ENCODE measurements around the gene SPART.
A peak's percentile ranks its signal among the peaks of the same experiment; 100 is the strongest.
"Not testable (repeated sequence)": the region's sequence is repeated elsewhere in the genome, so short reads cannot be mapped to it uniquely, and the experiment has no call there.

The SPART gene

DNA sequence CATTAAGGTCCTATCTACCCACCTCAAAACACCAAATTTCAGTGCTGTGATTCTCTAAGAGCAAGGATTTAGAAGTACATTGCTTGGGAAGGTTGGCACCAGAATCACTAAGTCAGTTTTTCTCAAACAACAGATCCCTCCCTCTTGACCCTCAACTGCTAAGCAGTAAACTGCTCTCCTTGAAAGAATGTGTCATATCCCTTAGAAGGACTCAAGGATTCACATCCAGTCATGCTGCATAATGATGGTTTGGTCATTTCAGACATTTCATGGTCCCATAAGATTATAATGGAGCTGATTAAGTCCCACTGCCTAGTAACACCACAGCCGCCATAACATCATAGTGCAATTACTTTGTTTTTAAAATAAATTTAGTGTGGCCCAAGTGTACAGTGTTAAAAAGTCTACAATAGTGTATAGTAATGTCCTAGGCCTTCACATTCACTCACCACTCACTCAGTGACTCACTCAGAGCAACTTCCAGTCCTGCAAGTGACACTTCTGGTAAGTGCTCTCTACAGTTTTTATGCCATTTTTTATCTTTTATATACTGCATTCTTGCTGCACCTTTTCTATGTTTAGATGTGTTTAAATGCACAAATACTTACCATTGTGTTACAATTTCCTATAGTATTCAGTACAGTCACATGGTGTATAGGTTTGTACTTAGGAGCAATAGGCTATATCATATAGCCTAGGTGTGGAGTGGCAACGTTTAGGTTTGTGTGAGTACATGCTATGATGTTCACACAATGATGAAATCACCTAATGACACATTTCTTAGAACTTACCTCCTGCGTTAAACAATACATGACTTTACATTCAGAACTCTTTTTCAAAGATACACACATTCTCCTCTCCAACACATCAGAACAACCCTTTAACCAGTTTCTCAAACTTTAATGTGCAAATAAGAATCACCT lies 32.9 kb downstream of the SPART start:
- DNase-seq, result no peak

DNA sequence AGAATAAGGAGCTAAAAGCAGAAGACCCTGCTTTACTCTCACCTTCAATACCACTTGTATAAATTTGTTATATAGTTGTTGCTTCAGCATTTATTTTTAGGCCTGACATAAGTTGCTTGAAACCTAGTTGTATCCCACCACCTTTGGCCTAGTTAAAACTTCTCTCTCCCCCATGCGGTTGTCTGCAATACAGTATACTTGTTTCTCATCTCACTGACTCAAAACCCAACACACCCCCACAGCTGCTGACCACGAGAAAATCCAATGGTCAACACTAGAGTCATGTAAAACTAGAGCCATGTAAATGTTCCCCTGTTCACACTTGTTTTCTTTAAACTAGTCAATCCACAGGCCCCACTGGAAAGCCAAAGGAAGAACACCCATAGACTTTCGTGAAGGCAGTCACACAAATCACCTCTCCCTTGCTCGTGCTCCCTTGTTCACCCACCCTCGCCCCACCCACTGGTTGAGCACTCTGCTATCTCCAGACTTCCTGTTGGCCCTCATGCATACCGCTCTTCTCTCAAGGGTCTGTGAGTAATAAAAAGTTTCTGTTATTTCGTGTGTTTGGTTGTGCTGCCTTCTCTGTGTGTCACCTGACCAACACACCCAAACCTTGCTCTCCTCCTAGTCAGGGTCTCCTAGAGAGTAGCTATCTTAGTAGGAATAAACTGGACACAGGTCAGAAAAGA lies 35.6 kb downstream of the SPART start:
- DNase-seq, result no peak

DNA sequence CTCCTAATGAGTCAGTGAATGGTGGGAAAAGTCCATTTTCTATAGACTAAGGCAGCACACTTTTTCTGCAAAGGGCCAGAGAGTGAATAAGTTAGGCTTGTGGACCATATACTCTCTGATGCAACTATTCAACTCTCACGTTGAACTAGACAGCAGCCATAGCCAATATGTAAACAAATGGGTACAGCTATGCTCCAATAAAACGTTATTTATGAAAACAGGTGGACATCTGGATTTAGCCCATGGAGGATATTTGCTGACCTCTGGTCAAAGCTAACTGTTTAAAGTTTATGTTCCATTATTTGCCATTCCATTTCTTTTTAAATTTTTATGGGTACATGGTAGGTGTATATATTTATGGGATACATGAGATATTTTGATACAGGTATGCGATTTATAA lies 43.9 kb downstream of the SPART start:
- no peak for DNase-seq

DNA sequence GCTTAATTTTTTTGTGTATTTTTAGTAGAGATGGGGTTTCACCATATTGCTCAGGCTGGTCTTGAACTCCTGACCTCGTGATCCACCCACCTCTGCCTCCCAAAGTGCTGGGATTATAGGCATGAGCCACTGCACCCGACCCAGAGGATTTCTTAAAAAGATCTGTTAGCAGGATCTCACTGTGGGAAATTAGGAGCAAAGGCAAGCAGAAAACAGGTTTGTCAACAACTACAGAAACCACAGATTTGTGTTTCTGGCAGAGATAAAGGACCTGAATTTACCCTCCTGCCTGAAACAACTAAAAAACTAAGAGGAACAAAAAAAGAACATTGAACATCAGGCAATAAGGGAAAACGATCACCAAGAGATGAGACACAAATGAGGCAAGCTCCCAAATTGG lies 46.7 kb downstream of the SPART start:
- not testable (repeated sequence) for DNase-seq

DNA sequence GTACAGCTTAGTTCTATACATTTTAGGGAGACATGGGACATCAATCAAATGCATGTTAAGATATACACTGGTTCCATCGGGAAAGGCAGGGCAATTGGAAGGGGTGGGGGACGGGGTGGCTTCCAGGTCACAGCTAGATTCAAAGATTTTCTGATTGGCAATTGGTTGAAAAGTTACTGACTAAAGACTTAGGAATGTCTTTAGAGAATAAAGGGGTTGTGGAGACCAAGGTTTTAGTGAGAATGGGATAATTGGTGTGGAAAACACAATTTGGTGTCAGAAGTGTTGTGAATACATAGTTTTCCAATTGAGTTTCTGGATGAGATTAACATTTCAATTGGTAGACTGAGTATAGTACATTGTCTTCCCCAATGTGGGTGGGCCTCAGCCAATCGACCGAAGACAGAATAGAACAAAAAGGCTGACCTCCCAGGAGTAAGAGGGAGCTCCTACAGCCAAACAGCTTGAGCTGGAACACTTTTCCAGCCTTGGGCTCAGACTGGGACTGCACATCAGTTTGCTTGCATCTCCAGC lies 47.6 kb downstream of the SPART start:
- DNase-seq, result no peak

DNA sequence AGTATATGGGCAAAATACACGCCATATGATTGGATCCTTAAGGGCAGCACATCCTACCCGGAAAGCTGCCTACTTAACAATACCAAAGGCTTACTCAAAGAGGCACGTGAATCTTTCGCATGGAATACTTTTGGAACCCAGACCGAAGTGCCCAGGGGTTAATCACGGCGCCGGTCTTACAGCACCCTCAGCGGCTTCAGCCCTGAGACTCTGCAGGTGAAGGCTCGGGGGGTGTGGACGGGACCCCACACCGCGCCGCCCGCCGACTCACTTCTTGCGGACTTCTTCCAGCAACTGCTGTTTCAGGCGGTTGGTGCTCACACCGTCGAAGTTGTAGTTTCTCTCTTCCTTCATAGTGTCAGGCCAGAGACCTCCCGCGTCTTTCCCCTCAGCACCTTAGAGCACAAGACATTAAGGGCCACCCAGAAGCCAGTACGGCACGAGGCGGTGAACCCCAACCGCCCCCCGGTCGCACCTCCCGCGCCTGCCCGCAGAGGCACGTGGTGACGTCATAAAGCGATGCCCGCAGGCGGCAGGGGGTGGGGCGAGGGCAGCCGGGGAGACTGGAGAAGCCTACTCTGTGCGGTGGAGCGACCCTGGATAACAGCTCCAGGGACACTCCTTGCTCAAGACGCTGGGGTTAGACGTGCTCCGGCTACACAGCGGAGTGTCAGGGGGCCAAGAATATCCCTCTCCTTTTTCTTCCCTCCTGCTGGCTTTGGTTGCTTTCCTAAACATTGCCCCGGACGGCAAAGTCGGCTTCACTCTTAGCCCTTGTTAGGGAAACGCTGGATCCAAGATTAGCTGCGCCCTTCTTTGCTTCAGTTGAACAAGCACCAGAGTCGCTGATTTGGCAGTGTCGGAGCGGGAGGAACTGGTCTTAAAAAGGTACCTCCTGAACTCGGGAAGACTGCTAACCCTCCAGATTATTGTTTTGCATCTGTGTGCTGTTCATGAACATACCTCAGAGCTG lies 48.5 kb downstream of the SPART start, which contains the start of gene CCDC169:
CCDC169 (minus strand) TSS at position 449 of the 973 bp plus-strand sequence; CDS start at position 354, 95 bp downstream.
- peak; percentile 50 to 64 for DNase-seq

DNA sequence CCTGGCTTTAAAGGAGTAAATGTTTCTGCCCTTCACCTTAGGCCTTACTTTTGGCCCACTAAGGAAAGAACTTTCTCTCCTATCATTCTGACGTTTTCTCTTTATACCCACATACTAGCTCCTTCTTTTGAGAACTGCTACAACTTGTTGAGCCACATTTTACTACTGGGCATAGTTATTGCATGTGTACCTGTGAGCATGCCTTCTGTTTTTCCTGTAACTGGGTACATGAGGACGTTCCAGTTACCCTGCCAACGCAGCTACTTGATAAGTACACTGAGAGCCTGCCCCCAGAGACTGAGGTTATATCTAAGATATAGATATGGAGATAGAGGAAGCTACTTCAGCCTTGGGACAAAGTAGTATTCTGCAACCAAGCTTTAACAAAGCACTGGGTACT lies 52.1 kb downstream of the SPART start:
- no peak for DNase-seq

DNA sequence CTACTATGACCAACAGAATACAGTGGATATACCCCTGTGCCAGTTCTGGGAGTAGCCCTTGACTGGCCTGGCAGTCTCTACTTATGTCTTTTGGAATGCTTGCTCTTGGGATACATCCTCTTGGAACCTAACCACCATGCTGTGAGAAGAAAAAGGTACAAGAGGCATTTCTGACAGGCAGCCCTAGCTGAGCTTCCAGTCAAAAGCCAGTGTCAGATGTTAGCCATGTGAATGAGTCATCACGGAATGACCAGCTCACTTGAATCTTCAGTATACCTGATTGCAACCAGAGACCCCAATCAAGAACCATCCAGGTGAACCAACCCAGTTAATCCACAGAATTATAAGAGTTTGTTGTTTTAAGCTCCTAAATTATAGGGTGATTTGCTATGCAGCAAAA lies 52.7 kb downstream of the SPART start:
- DNase-seq, result no peak

DNA sequence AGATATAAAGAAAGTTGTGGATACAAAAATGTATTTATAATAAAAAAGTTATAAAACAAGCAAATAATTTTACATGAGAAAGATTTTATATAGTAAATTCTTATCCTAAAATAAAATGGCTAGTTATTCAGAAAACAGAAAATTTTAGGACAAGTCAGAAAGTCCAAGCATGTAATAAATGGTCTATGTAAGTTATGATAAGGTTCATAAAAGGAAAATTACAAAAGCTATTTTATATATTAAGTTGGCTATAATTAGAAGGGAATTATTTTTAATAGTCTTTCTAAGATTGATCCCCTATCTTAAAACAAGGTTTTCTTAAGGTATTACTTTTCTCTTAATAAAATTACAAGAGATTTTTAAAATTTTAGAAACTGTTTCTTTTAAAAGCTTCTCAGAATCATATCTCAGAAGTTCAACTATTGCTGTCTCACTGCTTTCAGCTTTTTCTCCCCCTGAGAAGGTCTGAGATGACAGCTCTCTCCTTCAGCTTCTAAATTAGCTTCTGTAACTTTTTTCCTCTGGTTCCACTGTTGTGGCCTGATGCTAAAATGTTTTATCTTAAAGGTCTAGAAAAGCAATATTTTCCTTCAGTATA lies 57.3 kb downstream of the SPART start:
- DNase-seq, result no peak

DNA sequence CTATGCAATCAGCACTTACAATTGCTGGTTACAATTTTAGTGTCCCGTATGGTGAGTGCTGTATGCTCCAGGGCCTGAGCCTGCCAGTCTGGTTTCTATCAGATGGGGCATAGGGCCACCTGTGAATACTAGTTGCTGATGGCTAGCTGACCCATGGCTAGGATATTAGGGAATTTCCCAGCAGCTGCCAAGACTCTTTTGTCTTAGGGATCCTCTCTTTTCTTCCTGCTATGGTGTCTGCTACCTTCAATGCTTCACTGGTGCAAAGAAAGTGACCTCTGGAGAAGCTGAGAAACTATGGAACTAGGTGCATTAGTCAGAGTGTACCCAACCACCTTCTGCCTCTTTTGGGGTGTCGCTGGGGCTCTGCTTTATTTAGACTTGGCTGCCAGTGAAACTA lies 60.2 kb downstream of the SPART start:
- no peak for DNase-seq

DNA sequence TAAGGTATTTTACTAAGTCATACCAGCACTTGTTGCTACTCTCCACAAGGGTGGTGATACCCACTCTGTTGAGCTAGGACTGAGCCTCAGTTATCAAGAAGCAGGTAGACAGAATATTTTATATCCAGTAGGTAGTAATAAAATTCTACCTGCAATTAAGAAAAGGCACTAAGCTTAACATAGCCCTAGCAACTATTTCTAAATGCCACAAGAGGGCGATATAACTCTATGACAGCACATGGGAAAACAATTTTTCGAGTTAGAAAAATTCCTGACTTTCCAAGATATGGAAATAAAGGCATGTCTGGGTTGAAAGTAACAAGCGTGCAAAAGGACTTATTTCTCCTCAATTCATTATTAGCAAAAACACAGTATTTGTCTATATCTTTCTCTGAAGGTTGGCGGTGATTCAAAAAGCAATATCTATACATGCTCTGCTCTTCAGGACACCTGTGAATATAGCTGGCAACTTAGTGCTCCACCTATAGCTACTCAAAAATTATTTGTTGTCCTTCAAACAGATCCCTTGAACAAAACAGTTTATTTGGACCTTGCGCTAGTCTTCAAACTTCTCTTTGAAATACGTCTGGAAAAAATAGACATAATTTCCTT lies 63.3 kb downstream of the SPART start:
- DNase-seq, result no peak

DNA sequence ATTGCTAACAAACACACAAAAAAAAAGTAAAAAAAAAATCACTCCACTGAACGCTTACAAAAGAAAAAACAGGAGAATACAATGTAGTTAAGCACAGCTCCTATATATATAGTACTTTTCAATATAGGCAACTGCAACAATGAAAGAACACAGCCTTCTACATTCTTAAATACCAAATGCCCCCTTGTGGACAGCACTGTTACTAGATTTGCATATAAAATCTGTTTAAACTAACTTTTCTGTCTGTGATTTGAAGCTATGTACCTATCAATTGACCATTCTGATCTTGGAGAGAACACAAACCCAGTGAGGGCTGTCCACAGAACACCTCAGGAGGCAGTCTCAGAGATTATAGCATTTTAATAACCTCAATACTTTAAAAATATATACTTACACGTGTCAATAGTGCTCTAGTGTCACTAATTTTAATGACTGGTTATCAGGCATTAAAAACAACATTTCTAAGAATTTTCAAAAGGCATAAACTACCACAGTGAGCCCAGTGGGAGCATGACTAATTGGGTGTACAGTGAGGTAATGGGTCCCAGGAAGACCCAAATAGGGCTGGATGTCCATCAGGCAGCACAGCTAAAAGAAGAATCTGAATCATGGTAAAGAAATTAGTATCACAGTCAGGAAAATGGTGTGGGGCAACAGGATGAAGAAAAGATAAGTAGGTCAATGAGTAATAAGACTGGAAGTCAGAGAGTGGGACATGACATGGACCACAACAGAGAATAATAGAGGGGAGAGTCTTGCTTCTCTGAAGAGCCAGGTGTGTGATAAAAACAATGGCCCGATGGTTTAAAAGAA lies 70.8 kb downstream of the SPART start:
- no peak for DNase-seq

DNA sequence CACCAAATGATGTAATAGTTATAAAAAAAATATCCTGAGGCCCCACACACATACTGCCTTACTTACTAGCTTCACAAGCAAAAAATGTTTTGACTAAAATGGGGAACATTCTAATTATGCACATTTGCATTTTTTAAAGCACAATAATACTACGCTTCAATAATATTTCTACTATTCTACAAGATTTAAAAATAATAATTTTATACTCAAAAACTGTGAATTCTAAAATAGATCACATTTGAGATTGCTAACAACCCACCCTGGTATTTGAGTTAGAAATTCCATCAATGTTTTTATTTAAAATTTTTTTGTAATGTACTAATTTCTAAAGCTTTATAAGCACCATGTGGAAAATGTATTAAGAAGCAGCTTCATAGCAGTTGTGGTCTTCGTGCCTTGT lies 72.8 kb downstream of the SPART start:
- DNase-seq, result no peak

DNA sequence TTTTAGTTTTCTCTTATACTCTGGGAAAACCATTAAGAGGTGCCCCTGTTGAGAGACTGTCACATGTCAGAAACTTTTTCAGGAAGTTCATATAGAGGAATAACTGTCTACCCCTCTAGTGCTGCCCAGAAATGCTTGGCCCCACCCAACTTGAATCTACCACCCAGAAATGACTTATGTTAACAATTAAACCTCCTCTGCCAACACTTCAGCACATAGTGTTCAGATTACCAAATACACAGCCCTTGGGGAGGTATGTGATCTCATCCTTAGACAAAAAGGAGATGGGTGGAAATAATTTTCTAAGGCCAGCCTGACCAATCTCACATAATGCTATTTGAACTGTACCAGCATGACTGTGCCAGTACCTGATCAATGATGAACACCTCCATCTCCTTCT lies 84.2 kb downstream of the SPART start:
- DNase-seq, result no peak

DNA sequence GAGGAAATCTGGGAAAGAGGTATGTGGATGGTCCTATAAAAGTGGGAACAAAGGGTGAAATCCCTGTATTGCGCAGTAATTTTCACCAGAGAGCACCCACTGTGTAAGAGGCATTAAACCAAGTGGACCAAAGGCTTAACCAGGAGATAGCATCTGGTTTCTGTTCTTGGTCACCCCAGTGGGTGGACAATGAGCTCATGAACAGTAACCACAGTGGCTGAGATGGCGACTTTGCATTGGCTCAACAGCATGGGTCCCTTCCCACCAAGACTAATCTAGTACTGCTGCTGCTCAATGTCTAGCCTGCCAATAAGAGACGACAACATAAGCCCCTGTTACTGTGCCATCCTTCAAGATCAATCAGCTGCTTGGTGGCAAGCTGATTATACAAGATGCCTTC lies 85.2 kb downstream of the SPART start:
- DNase-seq, result no peak

DNA sequence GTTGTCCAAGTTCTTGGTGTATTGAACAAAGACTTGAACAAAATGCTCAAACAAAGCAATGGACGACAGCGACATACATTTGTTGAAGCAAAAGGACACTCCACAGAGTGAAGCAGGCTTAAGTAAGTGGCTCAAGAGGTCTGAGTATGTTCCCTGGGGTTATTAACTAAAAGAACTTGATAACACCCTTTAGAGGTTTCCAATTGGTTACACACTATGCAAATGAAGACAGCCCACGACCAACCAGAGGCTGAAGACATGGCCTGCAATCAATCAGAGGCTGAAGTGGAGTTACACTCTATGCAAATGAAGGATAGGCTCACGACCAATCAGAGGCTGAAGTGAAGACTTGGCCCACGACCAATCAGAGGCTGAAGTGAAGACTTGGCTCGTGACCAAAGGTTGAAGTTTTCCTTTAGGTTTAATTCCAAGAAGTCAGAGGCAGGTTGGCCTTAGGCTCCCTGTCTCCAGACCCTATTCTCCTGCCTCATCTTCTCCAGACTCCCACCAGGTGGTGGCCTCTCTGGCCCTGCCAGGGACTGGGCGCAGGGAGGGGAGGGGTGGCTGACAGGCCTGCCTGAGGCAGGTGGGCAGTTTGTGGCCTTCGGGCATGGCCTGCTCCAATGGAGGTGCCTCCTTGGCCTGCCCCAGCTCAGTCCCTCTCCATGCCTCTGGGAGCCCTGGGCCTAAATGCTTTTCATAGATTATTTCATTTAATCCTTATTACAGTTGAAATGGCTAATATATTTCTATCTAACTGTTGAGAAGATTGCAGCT lies 86.6 kb downstream of the SPART start:
- DNase-seq, result no peak

DNA sequence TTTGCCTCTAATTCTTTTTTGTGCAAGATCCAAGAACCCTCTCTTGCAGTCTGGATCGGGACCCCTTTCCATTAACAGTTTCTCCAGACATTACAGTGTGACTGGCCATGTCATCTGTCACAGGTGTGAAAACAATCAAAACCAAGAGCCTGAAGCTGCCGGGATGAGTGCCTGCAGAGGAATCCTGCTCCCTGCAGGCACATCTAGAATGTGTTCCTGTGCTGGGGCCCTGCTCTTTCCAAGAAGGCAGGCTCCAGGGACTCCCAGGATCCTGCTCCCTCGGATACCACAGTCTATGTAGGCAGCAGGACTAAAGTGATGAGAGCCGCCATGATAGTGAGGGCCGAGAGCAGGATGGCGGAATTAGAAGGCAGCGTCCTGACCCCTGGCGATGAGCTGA lies 87.4 kb downstream of the SPART start:
- DNase-seq, result no peak
